ENCODE measurements around the gene FAM131C. TPM values are rescaled to one million over a fixed set of nuclear protein-coding genes. Genes with fewer than 3 reads are reported as not detected.
"Not testable (repeated sequence)": the region's sequence is repeated elsewhere in the genome, so short reads cannot be mapped to it uniquely, and the experiment has no call there.

The FAM131C gene
- total RNA-seq, 2 donors from 2014 or later = not detected

DNA sequence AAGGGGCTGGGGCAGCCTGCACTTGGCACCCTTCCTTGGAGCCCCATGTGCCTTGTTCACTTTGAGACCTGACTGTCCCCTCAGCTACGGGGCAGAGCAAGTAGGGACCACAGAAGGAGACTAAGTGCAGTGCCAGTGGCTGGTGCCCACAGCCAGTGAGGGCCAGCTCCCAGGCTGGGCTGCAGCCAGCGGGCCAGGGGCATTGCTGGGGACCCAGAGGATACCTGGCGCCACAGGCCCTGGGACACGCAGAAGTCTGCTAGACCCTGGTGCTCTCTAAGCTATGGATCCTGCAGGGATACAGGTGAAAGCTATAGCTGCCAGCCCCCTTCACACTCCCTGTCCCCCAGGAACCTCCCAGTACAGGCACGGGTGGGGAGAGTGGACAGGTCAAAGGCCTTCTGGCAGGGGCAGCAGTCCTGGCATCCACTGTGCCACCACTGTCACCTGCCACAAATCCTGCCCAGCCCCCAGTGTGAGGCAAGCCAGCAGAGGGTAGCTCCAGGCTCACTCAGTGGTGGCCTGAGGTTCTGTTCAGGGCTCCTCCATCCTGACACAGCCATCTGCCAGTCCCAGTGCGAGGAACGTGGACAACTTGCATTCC, 50.3 kb downstream of the FAM131C start:
- H3K27ac Mint-ChIP-seq = no peak overlapping the region
- DNase-seq (ENCODE audit: low spot score) = no peak
- no peaks in the 10 kb centered on the region for H3K36me3 Mint-ChIP-seq
- ATAC-seq = no peak
- peaks cover 5 to 10% of the 10 kb centered on the region in 2 donors for H3K27me3 Mint-ChIP-seq
- H3K9me3 Mint-ChIP-seq = no peaks in the 10 kb centered on the region
- no peak overlapping the region for H3K4me3 Mint-ChIP-seq
- H3K4me1 Mint-ChIP-seq (ENCODE audit: low read depth in 2 of 2) = peaks cover 0 to under 1% of the 10 kb centered on the region in 2 donors

DNA sequence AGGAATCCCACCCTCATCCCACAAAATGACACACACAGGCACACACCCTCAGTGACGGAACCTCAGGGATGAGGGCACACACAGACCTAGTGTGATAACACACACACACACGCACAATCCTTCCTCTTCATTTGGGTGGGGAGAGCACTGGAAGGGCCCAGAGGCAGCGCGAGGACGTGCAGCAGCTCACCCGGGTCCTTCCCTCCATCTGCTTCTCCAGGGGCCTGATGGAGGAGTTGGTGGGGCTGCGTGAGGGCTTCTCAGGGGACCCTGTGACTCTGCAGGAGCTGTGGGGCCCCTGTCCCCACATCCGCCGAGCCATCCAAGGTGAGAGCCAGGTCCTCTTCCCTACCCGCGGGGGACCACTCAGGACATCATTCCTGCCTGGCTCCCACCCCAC, 51.1 kb downstream of the FAM131C start:
- no peak for ATAC-seq
- H3K4me1 Mint-ChIP-seq (ENCODE audit: low read depth in 2 of 2) = no peaks in the 10 kb centered on the region
- H3K27me3 Mint-ChIP-seq = peaks cover 0 to 5% of the 10 kb centered on the region in 2 donors
- no peak overlapping the region for H3K27ac Mint-ChIP-seq
- no peak overlapping the region for H3K4me3 Mint-ChIP-seq
- DNase-seq (ENCODE audit: low spot score) = no peak
- H3K36me3 Mint-ChIP-seq = no peaks in the 10 kb centered on the region
- H3K9me3 Mint-ChIP-seq = no peaks in the 10 kb centered on the region

- Mint-ChIP-seq H3K27ac (no peak within 1 kb of the TSS), H3K4me1 (ENCODE audit: low read depth in 2 of 2) (no peaks in the 10 kb centered on the region), H3K4me3 (no peak within 1 kb of the TSS), H3K27me3 (peaks cover 0 to 5% of the 10 kb centered on the region in 2 donors), H3K36me3 (no peaks in the 10 kb centered on the region), H3K9me3 (no peaks in the 10 kb centered on the region)
- ATAC-seq (no peak), DNase-seq (ENCODE audit: low spot score) (no peak)
Measured at GRCh38 chr1:16021681-16022080, 51.8 kb downstream of the FAM131C start, which contains the start of gene CLCNKA. TSS of gene CLCNKA (plus strand) at chr1:16022036. CDS start at chr1:16022620, 584 bp downstream.

- H3K36me3 Mint-ChIP-seq; H3K9me3 Mint-ChIP-seq; H3K27me3 Mint-ChIP-seq; H3K4me3 Mint-ChIP-seq; ATAC-seq; H3K4me1 Mint-ChIP-seq (ENCODE audit: low read depth in 2 of 2); H3K27ac Mint-ChIP-seq; DNase-seq (ENCODE audit: low spot score): not testable (repeated sequence)
Measured at GRCh38 chr1:16020878-16021277, 52.6 kb downstream of the FAM131C start.

DNA sequence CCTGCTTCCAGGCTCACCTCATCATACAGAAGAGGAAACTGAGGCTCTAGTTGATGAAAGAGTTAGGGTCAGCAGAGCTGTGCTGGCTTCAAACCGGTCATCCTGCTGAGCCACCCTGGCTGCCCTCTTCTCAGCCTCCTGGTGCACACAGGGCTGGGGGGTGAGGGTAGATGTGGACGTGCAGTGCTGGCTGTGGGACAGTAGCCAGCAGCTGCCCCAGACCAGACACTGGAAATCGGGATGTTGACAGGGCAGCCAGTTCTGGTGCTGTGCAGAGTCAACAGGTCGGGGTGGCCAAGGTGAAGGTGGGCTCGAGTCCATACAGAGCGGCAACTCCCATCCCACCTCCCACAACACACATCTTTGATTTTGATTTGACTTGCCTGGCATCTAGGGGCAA, 53.1 kb downstream of the FAM131C start:
- no peaks in the 10 kb centered on the region for H3K4me1 Mint-ChIP-seq (ENCODE audit: low read depth in 2 of 2)
- ATAC-seq (no peak), DNase-seq (ENCODE audit: low spot score) (no peak)
- H3K36me3 Mint-ChIP-seq = no peaks in the 10 kb centered on the region
- no peak overlapping the region for H3K27ac Mint-ChIP-seq
- no peak overlapping the region for H3K4me3 Mint-ChIP-seq
- H3K27me3 Mint-ChIP-seq = peaks cover 0 to 5% of the 10 kb centered on the region in 2 donors
- H3K9me3 Mint-ChIP-seq = no peaks in the 10 kb centered on the region

DNA sequence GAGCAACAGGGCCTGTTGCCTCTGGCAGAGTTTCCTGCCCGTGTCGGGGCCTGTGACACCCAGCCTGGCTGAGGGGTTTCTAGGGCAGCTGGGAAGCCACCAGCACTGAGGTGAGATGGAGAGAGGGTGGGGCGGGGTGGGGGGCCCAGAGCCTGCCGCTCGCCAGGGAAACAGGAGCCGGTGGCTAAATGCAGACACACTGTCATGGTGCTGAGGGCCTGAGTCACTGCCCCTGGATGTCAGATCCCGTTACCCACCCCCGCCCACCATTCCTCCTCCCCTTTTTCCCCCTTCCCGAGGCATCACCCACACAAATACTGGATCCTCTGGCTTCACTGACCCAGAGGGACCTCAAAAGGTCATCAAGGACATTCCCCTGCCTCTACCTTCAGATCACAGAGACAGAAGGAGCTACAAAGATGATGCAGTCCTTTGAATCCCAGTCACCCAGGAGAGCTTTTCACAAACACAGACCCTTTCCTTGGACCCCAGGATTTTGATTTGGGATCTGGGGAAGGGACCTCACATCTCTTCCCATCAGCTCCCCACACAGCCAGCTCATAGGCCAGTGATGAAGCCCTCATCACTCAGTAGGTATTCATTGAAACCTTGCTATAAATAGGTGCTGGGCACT, 53.7 kb downstream of the FAM131C start:
- no peaks in the 10 kb centered on the region for H3K36me3 Mint-ChIP-seq
- no peaks in the 10 kb centered on the region for H3K9me3 Mint-ChIP-seq
- ATAC-seq (no peak), DNase-seq (ENCODE audit: low spot score) (no peak)
- H3K4me1 Mint-ChIP-seq (ENCODE audit: low read depth in 2 of 2) = no peaks in the 10 kb centered on the region
- H3K27ac Mint-ChIP-seq = no peak overlapping the region
- peaks cover 0 to 4% of the 10 kb centered on the region in 2 donors for H3K27me3 Mint-ChIP-seq
- H3K4me3 Mint-ChIP-seq = no peak overlapping the region

GRCh38 chr1:16018749-16019643, 54.5 kb downstream of the FAM131C start:
- Mint-ChIP-seq H3K4me1 (ENCODE audit: low read depth in 2 of 2) (no peaks in the 10 kb centered on the region), H3K27me3 (peaks cover 0 to 3% of the 10 kb centered on the region in 2 donors), H3K4me3 (no peak overlapping the region), H3K9me3 (no peaks in the 10 kb centered on the region), H3K27ac (no peak overlapping the region), H3K36me3 (no peaks in the 10 kb centered on the region)
- DNase-seq (ENCODE audit: low spot score) (no peak), ATAC-seq (no peak)

DNA sequence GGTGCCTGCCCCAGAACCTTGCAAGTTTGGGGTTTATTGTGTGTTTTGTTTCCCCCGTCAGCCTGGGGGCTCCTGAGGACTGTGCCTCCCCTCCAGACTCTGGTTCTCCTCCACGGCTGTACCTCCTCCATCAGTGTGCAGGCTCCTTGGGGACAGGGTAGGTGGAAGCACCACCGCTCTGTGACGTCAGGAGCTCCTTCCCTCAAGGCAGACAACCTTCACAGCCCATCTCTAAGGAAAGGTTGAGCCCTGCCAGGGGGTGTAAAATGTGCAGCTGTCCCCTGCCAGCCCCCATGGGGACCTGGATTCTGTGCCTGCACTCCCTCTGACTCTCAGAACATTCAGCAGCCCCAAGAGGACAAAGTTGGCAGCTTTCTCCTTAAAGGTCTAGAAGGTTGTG, 55.1 kb downstream of the FAM131C start:
- Mint-ChIP-seq H3K9me3 (no peaks in the 10 kb centered on the region), H3K27me3 (peaks cover 0 to 3% of the 10 kb centered on the region in 2 donors), H3K4me1 (ENCODE audit: low read depth in 2 of 2) (no peaks in the 10 kb centered on the region), H3K27ac (no peak overlapping the region), H3K4me3 (no peak overlapping the region), H3K36me3 (no peaks in the 10 kb centered on the region)
- no peak for ATAC-seq
- DNase-seq (ENCODE audit: low spot score) = no peak

- no peak for ATAC-seq
- H3K36me3 Mint-ChIP-seq = no peaks in the 10 kb centered on the region
Measured at GRCh38 chr1:16017461-16018303, 55.8 kb downstream of the FAM131C start, which contains the start of gene HSPB7. TSS of gene HSPB7 (minus strand) at chr1:16018043. CDS start at chr1:16017963, 80 bp downstream.

GRCh38 chr1:16017076-16017460, 56.4 kb downstream of the FAM131C start:
- no peak for DNase-seq (ENCODE audit: low spot score)
- no peaks in the 10 kb centered on the region for H3K9me3 Mint-ChIP-seq
- H3K27me3 Mint-ChIP-seq = no peaks in the 10 kb centered on the region
- H3K27ac Mint-ChIP-seq = no peak overlapping the region
- H3K36me3 Mint-ChIP-seq = no peaks in the 10 kb centered on the region
- no peak overlapping the region for H3K4me3 Mint-ChIP-seq
- H3K4me1 Mint-ChIP-seq (ENCODE audit: low read depth in 2 of 2) = peaks cover 0 to 3% of the 10 kb centered on the region in 2 donors
- no peak for ATAC-seq

More at GRCh38 chr1:16017461-16018303, 55.8 kb downstream of the FAM131C start, which contains the start of gene HSPB7:
- H3K27me3 Mint-ChIP-seq = peaks cover 0 to 2% of the 10 kb centered on the region in 2 donors
- no peaks in the 10 kb centered on the region for H3K4me1 Mint-ChIP-seq (ENCODE audit: low read depth in 2 of 2)
- H3K9me3 Mint-ChIP-seq = no peaks in the 10 kb centered on the region
- no peak within 1 kb of the TSS for H3K27ac Mint-ChIP-seq
- H3K4me3 Mint-ChIP-seq = no peak within 1 kb of the TSS
- no peak for DNase-seq (ENCODE audit: low spot score)

DNA sequence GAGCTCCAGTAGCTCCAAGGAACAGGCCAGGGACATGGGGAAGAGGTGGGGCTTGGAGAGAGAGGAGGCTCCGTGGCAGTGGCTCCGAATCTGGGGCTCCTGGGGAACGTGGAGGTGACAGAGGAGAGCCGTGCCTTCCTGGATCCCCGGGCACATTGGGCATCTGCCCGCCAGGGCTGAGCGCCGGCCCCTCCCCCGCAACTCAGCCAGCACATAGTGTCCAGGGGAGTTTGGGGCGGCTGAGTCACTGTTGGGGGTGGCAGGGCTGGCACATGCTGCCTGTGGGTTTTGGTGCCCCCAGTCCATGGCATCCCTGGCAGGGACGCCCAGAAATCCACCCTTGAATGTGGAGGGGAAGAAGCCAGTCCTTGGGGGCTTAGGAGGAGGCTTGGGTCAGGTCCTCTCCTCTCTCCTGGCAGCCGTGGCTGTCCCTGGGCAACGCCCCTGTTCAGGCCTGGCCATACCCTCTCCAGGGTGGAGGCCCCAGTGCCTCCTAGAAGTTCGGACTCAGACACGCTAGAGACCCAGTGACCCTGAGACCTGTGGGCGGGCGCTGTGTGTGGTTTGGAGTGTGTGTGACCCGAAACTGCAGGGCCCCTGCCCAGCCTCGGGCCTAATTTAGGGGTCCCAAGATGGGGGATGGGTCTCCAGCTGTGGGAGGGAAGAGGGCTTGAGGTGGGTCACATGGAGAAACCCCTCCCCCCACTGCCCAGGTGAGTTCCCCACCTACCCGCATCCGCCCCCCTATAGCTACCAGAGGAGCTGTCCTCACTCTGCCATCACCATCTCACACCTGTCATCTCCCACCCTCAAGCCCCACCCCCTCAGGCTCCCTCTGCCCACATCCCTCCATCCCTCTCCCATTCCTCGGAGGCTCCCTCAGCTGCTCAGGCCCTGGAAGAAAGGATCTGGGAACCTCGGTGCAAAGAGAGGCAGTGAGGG, 57.2 kb downstream of the FAM131C start:
- Mint-ChIP-seq H3K27me3 (no peaks in the 10 kb centered on the region), H3K27ac (no peak overlapping the region), H3K36me3 (no peaks in the 10 kb centered on the region), H3K4me3 (no peak overlapping the region), H3K9me3 (no peaks in the 10 kb centered on the region), H3K4me1 (ENCODE audit: low read depth in 2 of 2) (peaks cover 0 to 3% of the 10 kb centered on the region in 2 donors)
- no peak for ATAC-seq
- no peak for DNase-seq (ENCODE audit: low spot score)

GRCh38 chr1:16015491-16015890, 58.0 kb downstream of the FAM131C start:
- no peak for DNase-seq (ENCODE audit: low spot score)
- Mint-ChIP-seq H3K4me3 (no peak overlapping the region), H3K36me3 (no peaks in the 10 kb centered on the region), H3K27ac (no peak overlapping the region), H3K9me3 (no peaks in the 10 kb centered on the region), H3K27me3 (peaks cover 0 to 2% of the 10 kb centered on the region in 2 donors), H3K4me1 (ENCODE audit: low read depth in 2 of 2) (peaks cover 0 to 3% of the 10 kb centered on the region in 2 donors)
- ATAC-seq = no peak

All from natural killer cell treated with Interleukin-12 subunit alpha and Interleukin-12 subunit beta and Interleukin-15 and Interleukin-18, amount 100 ng/mL, for 72 hours (primary cell).